CD1c-positive myeloid dendritic cell (primary cell): ENCODE measurements around the gene OR6C6.
"Not testable (repeated sequence)": the region's sequence is repeated elsewhere in the genome, so short reads cannot be mapped to it uniquely, and the experiment has no call there.

Source experiments
- DNase-seq: peaks from one replicate; pipeline ENCODE4 v3.0.0-alpha.2; 2016; ENCODE audit errors: extremely low spot score

OR6C6 gene

DNA sequence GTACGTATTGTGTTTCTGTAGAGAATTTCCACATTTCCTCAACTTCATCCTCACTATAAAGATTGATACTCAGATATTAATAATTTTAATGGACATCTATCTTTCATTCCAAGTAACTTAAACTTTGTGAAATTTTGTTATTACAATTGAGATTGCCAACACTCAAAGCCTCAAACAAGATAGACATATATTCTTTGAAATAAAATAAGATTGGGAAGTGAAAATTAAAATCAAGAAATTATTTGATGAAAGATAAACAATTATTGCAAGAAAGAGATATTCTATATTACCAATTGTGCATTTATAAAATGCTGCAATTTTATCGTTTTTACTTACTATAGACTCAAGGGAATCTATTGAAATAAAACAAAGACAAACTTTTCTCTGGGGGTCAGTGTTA lies at the start of gene OR6C6:
OR6C6 (minus strand) TSS at position 101 of the 400 bp plus-strand sequence. CDS start 1,337 bp downstream, outside the sequence.
- no peak for DNase-seq

DNA sequence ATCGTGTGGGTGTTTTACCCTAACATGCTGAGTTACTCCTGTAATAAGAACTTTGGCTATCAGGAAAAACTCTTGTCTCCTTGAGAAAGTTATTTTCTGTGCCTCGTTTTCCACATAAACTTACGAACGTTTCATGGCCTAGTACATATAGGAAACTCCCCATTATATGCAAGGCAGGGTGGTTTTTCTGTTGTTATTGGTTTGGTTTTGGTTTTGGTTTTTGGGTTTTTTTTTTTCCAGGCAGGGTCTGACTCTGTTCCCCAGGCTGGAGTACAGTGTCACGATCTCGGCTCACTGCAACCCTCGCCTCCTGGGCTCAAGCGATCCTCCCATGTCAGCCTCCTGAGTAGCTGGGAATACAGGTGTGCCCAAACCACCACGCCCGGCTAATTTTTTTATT lies 39.6 kb upstream of the OR6C6 start:
- DNase-seq: no peak

DNA sequence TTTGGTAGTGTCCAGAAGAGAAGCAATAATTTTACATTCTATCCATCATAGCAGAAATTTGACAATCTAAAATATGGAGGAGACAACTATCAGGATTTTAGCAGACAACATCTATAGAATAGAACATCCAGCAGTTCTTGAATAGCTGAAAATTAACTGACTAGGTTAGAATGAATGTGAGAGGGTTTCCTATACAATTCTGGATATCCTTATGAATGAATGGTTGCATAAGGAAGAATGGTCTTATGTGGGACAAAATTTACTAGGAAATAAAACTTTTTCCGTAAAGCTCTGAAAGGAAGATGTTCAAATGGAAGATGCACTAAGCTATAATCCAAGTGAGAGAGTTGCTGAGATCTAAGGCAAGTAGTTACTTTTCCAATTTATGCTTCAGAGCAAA lies 34.1 kb upstream of the OR6C6 start, which contains the start of gene OR6C3:
OR6C3 (plus strand) TSS at position 301 of the 400 bp plus-strand sequence. CDS start 955 bp downstream, outside the sequence.
- no peak for DNase-seq

DNA sequence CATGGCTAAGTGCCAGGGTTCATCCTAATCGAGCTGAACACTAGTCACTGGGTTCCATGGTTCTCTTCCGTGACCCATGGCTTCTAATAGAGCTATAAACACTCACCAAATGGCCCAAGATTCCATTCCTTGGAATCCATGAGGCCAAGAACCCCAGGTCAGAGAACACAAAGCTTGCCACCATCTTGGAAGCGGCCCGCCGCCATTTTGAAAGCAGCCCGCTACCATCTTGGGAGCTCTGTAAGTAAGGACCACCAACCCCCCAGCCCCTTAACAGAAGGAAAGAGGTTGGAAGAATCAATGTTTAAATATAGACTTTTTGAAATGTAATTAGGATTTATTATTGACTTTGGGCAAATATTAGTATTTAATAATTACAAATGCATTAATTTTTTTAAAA lies 29.4 kb upstream of the OR6C6 start:
- not testable (repeated sequence) for DNase-seq

DNA sequence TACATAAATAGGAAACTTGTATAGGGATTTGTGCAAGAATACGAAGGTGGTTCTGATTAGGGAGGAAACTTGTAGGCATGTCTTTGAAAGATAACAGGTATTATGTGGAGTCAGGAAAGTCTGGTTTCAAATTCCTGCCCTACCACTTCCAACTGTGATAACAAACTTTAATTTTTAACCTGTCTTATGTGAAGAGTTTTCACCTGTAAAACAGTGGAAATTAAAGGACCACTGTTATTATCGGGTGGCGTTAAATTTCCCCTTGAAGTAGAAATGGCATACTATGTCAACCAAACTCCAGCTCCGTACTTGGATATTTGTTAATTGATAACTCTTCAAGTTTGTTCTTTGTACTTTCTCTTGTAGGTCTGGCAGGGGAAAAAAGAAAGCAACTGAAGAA lies 23.8 kb upstream of the OR6C6 start:
- DNase-seq: no peak

DNA sequence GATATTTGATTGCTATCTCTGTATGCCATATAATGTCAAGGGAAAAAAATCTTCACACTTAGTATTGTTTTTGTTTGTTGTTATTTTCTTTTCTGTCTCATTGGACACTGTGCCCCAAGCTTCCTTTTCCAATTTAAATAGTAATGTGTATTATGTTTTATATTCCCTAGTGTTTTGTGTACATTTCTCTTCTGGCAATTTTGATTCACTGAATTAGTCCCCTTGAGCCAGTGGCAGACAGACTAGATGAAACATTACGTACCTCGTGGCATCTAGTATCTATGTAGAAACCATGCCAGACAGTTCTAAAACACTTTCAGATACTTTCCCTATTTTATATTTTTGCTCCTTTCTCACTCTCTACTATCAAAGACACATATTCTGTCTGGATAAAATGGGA lies 17.7 kb upstream of the OR6C6 start, which contains the start of gene OR6C1:
OR6C1 (plus strand) TSS at position 301 of the 400 bp plus-strand sequence. CDS start 6,257 bp downstream, outside the sequence.
- DNase-seq: no peak

DNA sequence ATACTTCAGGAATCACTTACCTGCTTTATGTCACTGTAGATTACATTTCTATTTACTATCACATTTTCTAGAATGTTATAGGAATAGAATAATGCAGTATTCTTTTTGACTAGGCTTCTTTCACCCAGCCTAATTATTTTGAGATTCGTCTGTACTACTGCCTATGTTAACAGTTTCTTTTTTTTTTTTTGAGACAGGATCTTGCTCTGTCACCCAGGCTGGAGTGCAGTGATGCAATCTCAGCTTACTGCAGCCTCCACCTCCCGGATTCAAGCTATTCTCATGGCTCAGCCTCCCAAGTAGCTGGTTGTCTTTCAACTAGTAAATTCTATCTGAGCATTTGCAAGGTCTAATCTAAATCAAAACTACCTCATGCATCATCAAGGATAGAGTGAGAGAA lies 6.4 kb downstream of the OR6C6 start:
- DNase-seq: no peak

DNA sequence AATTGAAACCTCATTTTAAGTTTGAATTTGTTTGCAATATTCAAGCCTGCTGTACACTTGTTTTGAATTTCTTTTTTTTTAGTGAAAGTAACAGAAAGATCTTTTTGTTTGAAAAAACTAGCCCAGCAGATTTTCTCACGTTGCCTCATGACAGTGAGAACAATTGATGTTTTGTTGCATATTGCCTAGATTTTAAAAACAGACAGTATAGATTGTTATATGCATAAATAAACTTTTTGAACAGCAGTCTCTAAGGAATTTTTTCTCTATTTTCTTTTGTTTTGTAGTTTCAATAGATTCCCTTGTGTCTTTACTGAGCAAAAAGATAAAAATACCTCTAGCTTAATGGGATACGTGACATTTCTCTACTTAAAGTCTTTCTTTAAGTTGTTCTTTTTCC lies 15.4 kb downstream of the OR6C6 start:
- DNase-seq: no peak

DNA sequence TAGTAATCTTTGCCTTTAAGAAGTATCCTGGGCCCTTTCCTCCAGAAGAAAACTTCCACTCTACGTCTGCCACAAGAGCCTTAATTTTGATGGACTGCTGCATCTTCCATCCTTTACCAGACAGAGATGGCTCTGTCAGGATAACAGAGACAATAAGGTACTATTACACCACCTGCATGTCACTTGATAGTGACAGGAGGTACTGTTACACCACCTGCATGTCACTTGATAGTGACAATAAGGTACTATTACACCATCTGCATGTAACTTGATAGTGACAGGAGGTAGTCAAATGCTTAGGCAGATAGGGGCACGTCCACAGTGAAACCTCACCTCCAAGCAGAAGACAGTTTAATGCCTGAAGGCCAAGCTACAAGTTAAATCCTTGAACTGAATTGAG lies 38.1 kb downstream of the OR6C6 start:
- DNase-seq: no peak

DNA sequence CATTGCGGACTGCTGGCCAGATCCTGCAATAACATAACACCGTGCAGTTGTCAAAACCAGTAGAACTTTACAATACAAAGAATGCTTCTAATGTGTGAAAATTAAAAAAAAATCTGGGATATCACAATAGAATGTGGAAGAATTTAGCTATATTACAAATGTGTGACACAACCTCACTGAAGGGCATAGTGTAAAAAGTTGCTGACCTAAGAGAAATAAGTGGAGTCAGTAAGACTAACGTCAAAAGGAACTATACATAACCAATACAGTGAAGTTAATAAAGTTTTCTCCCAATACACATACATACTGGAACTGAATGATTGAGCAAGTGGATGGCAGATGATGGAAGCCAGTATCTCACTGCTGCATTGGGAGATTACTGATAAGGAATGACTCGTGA lies 39.5 kb downstream of the OR6C6 start:
- no peak for DNase-seq

DNA sequence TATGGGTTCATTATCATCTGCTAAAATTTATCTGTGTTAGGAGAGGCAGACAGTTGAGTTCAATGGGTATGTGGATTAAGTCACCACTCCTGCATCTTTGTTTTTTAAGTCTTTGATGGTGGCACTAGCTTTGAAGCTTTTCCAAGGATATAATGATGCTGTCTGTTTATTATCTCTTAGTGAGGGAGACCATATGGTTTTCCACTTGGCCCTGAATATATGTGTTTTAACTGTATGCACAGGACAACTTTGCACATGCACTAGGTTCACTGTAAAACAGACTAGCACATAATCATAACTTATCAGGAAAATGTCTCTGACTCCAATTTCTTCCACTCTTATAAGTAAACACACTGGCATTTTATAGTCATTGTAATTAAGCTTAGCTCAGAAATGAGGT lies 43.1 kb downstream of the OR6C6 start:
- DNase-seq: no peak

DNA sequence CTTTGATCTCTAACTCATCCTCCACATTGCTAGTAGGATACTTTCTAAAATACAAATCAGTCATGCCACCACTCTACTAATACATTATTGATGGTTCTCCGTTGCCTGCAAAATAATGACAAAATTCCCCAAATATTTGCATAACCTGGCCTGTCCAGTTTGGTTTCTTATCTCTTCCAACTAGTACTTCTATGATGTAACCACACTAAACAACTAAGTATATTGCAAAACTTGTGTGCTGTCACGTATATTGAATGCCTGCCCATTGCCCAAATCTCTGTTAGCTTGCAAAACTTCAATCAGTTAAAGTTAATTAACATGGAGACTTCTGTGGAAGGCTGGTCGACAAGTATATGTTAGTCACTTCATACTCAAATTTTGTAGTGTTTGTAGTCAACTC lies 45.4 kb downstream of the OR6C6 start:
- no peak for DNase-seq

DNA sequence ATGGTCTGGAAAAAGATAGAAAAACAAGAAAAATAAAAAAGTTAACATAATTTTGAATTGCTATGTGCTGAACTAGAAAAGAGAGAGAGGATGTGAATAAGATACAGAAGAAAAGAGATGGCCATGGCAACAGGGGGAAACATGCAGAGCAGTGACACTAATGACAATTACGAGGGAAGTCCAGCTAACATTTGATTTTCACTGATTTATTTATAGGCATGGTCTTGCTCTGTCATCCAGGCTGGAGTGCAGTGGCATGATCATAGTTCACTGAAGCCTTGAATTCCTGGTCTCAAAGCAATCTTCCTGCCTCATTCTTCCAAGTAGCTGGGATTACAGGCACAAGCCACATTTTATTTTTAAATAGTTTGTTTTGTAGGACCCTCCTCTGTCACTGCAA lies 50.2 kb downstream of the OR6C6 start:
- no peak for DNase-seq

DNA sequence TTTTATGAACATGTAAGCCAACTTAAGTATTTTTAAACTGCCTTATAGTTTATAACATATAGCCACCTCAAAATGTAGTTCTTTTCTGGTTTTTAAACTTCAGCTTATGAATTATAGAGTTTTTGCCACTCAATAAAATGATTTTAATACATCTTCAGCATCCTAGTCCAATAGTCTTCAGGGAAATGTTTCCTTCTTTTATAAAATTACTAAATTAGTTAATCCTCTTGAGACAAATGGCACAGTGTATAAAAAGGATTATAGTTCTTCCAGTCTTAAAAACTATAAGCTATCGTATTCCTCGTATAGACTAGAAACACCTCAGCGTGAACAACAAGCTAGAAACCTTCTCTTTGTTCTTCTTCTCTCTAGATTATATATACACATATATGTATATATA lies 52.1 kb downstream of the OR6C6 start, which contains the start of gene OR6C74:
OR6C74 (plus strand) TSS at position 301 of the 400 bp plus-strand sequence. CDS start 2,679 bp downstream, outside the sequence.
- DNase-seq: no peak
